Activated T-helper 1 cell treated with Interleukin-2 at 50 U/mL for 16 hours (primary cell): ENCODE measurements around the gene TAAR8.
"Not testable (repeated sequence)": the region's sequence is repeated elsewhere in the genome, so short reads cannot be mapped to it uniquely, and the experiment has no call there.

Experiments
- DNase-seq: peaks from one replicate; pipeline ENCODE4 v3.0.0-alpha.2; 2020; ENCODE audit warnings: low read depth

TAAR8 gene

GRCh38 chr6:132544826-132545225 lies 7.6 kb upstream of the TAAR8 start:
- no peak for DNase-seq

- no peak for DNase-seq
Observed at GRCh38 chr6:132548746-132549463, 3.6 kb upstream of the TAAR8 start.

GRCh38 chr6:132551214-132551613 lies 1.3 kb upstream of the TAAR8 start:
- DNase-seq, result no peak

GRCh38 chr6:132560087-132560486 lies 7.6 kb downstream of the TAAR8 start:
- DNase-seq, result not testable (repeated sequence)

GRCh38 chr6:132566404-132566803 lies 13.9 kb downstream of the TAAR8 start:
- DNase-seq, result no peak

GRCh38 chr6:132567566-132567965 lies 15.1 kb downstream of the TAAR8 start:
- DNase-seq, result no peak

- no peak for DNase-seq
Observed at GRCh38 chr6:132568611-132569010, 16.1 kb downstream of the TAAR8 start.

GRCh38 chr6:132569170-132569569 lies 16.7 kb downstream of the TAAR8 start:
- no peak for DNase-seq

- DNase-seq, result no peak
Observed at GRCh38 chr6:132570221-132570777, 17.8 kb downstream of the TAAR8 start, which contains the start of gene TAAR6. Gene TAAR6 (plus strand): TSS chr6:132570322. CDS start chr6:132570322, 0 bp downstream.

GRCh38 chr6:132571774-132572173 lies 19.3 kb downstream of the TAAR8 start:
- no peak for DNase-seq

GRCh38 chr6:132584698-132585097 lies 32.2 kb downstream of the TAAR8 start:
- no peak for DNase-seq

GRCh38 chr6:132587424-132587823 lies 35.0 kb downstream of the TAAR8 start:
- DNase-seq, result no peak

- no peak for DNase-seq
Observed at GRCh38 chr6:132589454-132589853, 37.0 kb downstream of the TAAR8 start, which contains the start of gene TAAR5. Gene TAAR5 (minus strand): TSS chr6:132589741. CDS start chr6:132589686, 55 bp downstream.

GRCh38 chr6:132590362-132590761 lies 37.9 kb downstream of the TAAR8 start:
- DNase-seq, result no peak

GRCh38 chr6:132592855-132593254 lies 40.4 kb downstream of the TAAR8 start:
- no peak for DNase-seq

- DNase-seq, result no peak
Observed at GRCh38 chr6:132596201-132596600, 43.7 kb downstream of the TAAR8 start.

GRCh38 chr6:132598473-132598872 lies 46.0 kb downstream of the TAAR8 start:
- no peak for DNase-seq

- DNase-seq, result not testable (repeated sequence)
Observed at GRCh38 chr6:132600900-132601299, 48.4 kb downstream of the TAAR8 start.
